Measurements from ENCODE around the gene DNAL1.
A peak's percentile ranks its signal among the peaks of the same experiment; 100 is the strongest.
"Not testable (repeated sequence)": the region's sequence is repeated elsewhere in the genome, so short reads cannot be mapped to it uniquely, and the experiment has no call there.

DNAL1 gene

GRCh38 chr14:73644531-73645247 is at the start of gene DNAL1:
Gene DNAL1, plus strand, starts transcription at chr14:73644986. Its CDS starts 54 bp downstream, at chr14:73645040.
- DNase-seq = peak; percentile 96

- DNase-seq = no peak
These were observed 45.3 kb upstream of the DNAL1 start for GRCh38 chr14:73599499-73599898.

- DNase-seq = no peak
These were observed 41.8 kb upstream of the DNAL1 start for GRCh38 chr14:73602994-73603393.

GRCh38 chr14:73606271-73606670 is 38.5 kb upstream of the DNAL1 start:
- no peak for DNase-seq

GRCh38 chr14:73607241-73607640 is 37.5 kb upstream of the DNAL1 start:
- no peak for DNase-seq

- no peak for DNase-seq
These were observed 34.1 kb upstream of the DNAL1 start for GRCh38 chr14:73610687-73611086.

GRCh38 chr14:73612339-73613045 is 32.3 kb upstream of the DNAL1 start, which contains the start of gene ACOT6:
Gene ACOT6, plus strand, starts transcription at chr14:73612517. Its CDS starts 55 bp downstream, at chr14:73612572.
- peak; percentile 86 for DNase-seq

GRCh38 chr14:73613046-73613383 is 31.8 kb upstream of the DNAL1 start:
- DNase-seq = no peak

- DNase-seq = no peak
These were observed 31.3 kb upstream of the DNAL1 start for GRCh38 chr14:73613419-73613963.

- no peak for DNase-seq
These were observed 28.0 kb upstream of the DNAL1 start for GRCh38 chr14:73616831-73617230.

GRCh38 chr14:73619524-73619923 is 25.3 kb upstream of the DNAL1 start:
- no peak for DNase-seq

GRCh38 chr14:73620268-73620667 is 24.5 kb upstream of the DNAL1 start:
- DNase-seq = no peak

- DNase-seq = no peak
These were observed 21.2 kb upstream of the DNAL1 start for GRCh38 chr14:73623504-73624054.

- no peak for DNase-seq
These were observed 19.1 kb upstream of the DNAL1 start for GRCh38 chr14:73625706-73626105.

- no peak for DNase-seq
These were observed 17.6 kb upstream of the DNAL1 start for GRCh38 chr14:73627151-73627558.

- no peak for DNase-seq
These were observed 14.6 kb upstream of the DNAL1 start for GRCh38 chr14:73630009-73630780.

GRCh38 chr14:73633116-73634010 is 11.4 kb upstream of the DNAL1 start:
- DNase-seq = peak; percentile 76

GRCh38 chr14:73634011-73634833 is 10.6 kb upstream of the DNAL1 start:
- DNase-seq = peak; percentile 52

GRCh38 chr14:73636355-73636754 is 8.4 kb upstream of the DNAL1 start:
- not testable (repeated sequence) for DNase-seq

GRCh38 chr14:73637830-73638229 is 7.0 kb upstream of the DNAL1 start:
- DNase-seq = no peak

GRCh38 chr14:73640796-73641365 is 3.9 kb upstream of the DNAL1 start:
- DNase-seq = no peak

Data from right hindlimb (tissue), 1 donor.